Superior temporal gyrus (tissue), 1 donor: Measurements from ENCODE around the gene PPP1R15A.
A peak's percentile ranks its signal among the peaks of the same experiment; 100 is the strongest.
"Not testable (repeated sequence)": the region's sequence is repeated elsewhere in the genome, so short reads cannot be mapped to it uniquely, and the experiment has no call there.

ENCODE experiments used
- DNase-seq: peaks from one replicate; pipeline ENCODE4 v3.0.0-alpha.2; 2016; ENCODE audit errors: extremely low spot score

The PPP1R15A gene

DNA sequence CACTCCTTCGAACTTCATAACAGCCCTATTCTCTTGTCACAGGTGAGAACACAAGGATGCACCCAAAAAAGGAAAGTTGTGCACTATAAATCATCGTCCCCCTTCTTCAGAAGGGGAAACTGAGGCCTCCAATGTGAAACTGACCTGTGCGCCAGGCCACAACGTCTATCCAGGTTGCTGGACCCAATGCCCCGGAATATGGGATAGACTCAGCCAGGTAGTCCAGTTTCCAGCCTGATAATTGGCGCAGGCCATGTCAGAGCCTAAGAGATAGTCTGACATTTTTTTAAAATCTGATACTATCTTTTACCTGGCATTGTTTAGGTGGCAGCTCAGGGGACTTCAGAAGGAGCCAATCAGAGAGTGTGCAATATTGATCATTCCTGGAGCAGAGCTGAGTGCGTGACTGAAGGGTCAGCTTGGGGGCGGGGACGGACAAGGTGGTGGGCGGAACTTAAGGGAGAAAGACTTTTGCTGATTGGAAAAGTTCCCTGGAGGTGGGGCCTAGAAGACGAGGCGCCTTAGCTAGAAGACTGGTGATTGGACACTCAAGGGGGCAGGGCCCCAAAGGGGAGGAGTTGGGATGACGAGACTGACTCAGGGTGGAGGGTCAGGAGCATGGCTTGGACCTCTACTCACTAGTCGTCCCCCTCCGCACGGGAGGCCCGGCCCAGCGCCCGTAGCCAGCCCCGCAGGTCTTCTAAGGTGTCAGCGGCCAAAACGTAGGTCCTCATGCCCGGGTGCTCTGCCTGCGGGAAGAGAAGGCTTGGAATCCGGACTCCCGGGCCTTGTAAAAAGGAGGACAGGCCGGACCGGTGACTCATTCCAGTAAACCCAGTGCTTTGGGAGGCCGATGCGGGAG, 12.3 kb upstream of the PPP1R15A start:
- DNase-seq = no peak

DNA sequence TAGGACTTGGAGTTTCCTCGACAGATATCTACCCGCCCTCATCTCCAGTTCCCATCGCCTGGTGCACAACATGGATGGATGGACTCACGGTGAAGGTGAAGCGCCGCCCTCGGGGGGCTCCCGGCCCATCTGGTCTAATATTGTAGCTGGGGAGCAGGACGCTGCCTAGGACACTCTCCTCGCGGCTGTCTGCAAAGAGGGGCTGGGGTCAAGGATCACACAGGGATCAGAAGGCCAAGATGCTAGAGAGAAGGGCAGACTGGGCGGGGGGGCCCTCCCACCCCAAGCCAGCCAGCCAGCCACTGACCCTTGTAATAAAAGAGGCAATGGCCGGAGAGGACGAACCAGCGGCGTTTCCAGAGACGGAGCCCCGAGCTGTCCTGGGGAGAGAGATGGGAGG, 10.9 kb upstream of the PPP1R15A start:
- no peak for DNase-seq

DNA sequence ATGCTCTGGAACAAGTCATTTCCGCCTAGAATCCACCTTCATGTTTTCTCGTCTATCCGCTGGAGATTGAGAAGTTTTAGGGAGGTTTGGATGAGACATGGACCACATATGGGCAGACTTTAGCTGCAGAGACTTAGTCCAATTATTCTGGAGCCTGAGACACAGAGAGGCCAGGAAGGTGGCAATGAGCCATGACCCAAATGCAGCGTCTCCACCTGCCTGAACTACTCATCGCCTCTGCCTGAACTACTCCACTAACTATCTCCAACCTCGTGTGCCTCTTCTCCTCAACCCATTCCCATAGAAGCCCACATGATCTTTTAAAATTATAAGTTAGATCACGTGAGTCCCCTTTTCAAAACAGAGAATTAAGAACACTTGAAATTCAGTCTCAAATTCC, 9.4 kb upstream of the PPP1R15A start:
- no peak for DNase-seq

DNA sequence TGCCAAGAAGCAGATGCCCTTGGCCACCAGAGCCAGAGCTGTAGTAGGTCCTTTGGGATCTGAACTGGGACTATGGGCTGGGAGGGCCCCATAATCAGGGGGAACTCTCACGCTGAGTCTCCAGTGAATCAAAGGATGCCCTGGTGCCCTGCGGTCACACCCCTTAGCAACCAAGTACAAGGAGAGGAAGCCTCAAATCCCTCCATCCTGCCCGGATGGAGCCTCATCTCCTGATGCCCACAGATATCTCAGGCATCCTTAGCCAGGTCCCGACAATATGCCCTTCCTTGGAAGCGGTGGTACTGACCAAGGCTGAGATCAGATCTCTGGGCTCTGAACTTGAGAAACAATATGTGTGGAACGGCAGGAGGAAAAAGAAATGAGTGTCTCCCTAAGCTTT, 5.5 kb upstream of the PPP1R15A start:
- no peak for DNase-seq

DNA sequence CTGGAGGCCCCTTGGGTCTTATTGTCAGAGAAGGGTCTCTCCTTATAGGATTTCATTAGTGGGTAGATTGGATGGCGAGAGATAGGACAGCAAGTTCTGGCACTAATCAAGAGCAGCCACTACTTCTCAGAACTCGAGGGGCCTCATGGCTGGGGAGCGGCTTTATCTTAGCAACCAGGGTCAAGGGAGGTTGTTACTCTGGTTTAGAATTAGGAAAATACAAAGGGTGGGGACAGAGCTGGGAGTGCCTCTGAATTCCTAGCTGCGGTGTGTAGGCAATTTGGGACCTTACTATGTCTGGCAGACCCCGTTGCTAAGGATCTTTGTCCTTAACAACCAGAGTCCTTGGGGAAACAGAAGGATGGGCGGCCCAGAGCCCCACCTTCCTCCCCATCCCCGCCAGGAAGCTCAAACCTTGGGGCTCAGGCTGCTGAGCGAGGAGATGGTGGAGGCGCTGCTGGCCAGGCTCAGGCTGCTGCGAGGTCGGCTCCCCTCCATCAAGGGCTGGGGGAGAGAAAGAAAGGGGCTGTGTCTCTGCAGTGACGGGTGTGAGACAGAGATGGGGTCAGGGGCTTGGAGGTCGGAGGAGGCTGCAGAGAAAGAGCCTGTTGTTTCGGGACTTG, 5.0 kb upstream of the PPP1R15A start:
- no peak for DNase-seq

- DNase-seq = no peak
Observed at GRCh38 chr19:48867746-48868113, 4.5 kb upstream of the PPP1R15A start.

- DNase-seq = no peak
Observed at GRCh38 chr19:48868114-48868886, 3.9 kb upstream of the PPP1R15A start, which contains the start of gene PLEKHA4. PLEKHA4 (minus strand) TSS chr19:48868617; CDS start chr19:48867620, 997 bp downstream.

- no peak for DNase-seq
Observed at GRCh38 chr19:48870048-48870447, 2.2 kb upstream of the PPP1R15A start.

- not testable (repeated sequence) for DNase-seq
Observed at GRCh38 chr19:48871471-48872181, 595 bp upstream of the PPP1R15A start.

DNA sequence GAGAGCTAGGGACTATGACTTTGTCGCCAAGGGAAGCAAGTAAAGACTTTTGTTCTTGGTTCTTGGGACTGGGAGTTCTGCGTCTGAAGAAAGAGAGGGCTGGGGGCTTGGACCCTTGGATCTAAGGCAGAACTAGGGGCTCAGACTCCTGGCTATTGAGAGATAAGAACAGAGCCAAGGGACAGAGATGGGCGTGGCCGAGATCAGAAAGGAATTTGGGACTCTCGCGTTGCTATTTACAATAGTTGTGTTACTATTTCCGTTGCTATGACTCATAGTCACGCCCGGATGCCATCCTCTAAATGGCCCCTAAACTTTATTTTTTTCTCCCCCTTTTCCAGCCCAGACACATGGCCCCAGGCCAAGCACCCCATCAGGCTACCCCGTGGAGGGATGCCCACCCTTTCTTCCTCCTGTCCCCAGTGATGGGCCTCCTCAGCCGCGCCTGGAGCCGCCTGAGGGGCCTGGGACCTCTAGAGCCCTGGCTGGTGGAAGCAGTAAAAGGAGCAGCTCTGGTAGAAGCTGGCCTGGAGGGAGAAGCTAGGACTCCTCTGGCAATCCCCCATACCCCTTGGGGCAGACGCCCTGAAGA, 759 bp downstream of the PPP1R15A start:
- peak; percentile 76 for DNase-seq

- no peak for DNase-seq
Observed at GRCh38 chr19:48873476-48874302, 1.5 kb downstream of the PPP1R15A start.

- no peak for DNase-seq
Observed at GRCh38 chr19:48874303-48875135, 2.3 kb downstream of the PPP1R15A start.

DNA sequence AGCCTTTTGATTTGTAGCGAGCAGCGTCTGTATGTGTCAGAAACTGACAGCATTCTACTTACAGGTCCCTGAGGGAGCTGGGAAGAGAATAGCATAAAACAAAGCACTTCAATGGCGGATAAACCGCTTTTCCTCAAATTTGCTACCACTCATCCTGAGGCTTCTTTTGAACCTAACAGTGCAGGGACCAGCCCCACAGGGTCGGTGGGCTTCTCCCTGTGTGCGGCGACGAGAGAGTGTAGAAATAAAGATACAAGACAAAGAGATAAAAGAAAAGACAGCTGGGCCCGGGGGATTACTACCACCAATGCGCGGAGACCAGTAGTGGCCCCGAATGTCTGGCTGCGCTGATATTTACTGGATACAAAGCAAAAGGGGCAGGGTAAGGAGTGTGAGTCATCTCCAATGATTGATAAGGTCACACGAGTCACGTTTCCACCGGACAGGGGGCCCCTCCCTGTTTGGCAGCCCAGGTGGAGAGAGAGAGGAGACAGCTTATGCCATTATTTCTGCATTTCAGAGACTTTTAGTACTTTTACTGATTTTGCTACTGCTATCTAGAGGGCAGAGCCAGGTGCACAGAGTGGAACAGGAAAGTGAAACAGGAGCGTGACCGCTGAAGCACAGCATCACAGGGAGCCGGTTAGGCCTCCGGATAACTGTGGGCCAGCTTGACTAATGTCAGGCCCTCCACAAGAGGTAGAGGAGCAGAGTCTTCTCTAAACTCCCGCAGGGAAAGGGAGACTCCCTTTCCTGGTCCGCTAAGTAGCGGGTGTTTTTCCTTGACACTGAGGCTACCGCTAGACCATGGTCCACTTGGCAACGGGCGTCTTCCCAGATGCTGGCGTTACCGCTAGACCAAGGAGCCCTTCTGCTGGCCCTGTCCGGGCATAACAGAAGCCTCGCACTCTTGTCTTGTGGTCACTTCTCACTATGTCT, 4.1 kb downstream of the PPP1R15A start:
- not testable (repeated sequence) for DNase-seq

- DNase-seq = no peak
Observed at GRCh38 chr19:48877855-48878195, 5.6 kb downstream of the PPP1R15A start.

DNA sequence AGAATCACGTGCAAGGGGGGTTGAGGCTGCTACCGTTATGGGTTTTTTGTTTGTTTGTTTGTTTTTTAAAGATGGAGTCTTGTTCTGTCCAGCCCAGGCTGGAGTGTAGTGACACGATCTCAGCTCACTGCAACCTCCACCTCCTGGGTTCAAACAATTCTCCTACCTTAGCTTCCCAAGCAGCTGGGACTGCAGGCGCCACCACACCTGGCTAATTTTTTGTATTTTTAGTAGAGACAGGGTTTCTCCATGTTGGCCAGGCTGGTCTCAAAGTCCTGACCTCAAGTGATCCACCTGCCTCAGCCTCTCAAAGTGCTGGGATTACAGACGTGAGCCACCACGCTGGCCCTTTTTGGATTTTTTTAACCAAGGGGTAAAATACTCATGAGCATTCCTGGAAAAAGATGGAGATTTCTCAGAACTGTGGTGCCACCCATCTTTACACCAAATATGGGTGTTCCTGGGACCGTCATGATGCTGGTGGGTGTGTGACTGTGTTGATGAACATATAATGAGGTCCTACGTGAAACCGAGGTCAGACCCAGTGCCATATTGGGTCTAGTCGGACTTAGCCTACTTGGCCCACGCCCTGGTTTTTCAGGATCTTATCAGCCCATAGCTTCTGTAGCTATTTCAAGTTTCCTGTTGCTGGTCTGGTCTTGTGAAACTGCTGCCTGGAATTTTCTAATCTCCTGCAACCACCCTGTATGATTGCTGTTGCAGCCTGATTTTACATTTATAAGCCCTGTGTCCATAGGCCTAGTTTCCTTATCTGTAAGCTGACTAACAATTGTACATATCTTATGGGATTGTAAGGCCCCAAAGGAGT, 6.2 kb downstream of the PPP1R15A start:
- DNase-seq = no peak

- no peak for DNase-seq
Observed at GRCh38 chr19:48879025-48879637, 6.9 kb downstream of the PPP1R15A start.

- DNase-seq = not testable (repeated sequence)
Observed at GRCh38 chr19:48879696-48880095, 7.5 kb downstream of the PPP1R15A start.
